Activated T-cell treated with anti-CD3 and anti-CD28 coated beads, Interleukin-2, amount 50 U/mL, for 1 hour (primary cell): Measurements from ENCODE around the gene GOLGA5.
"Not testable (repeated sequence)": the region's sequence is repeated elsewhere in the genome, so short reads cannot be mapped to it uniquely, and the experiment has no call there.

Experiments
- DNase-seq: peaks from one replicate; pipeline ENCODE4 v3.0.0-alpha.2; 2020

The GOLGA5 gene

DNA sequence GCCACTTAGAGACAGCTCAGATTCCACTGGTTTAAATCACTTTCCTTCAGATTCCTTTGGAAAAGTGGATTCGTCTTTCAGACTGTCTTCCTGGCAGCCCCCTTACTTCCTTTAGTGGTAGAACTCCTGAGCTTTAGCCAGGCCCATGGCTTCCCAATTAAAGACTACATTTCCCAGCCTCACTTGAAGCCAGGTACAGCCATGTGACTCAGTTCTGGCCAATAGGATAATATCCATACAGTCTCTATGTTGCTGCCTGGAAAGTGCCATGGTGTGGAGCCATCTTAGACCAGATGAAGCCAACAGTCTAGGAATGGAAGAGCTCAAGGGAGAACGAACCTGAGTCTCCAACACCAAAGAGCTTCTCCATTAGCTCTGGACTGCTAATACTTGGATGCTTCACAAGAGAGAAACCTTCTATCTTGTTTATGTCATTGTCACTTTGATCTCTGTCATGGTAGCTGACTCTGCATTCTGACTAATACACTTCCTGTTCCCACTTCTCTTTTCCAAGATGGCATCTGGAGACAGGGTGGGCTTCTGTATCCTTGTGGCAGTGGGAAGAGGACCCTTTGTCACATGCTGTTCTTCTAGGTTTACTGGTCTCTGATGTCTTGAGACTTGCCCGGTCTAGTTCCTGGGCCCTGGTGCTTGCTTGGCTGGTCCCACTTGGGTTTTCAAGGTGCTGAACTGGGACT lies 15.1 kb upstream of the GOLGA5 start:
- not testable (repeated sequence) for DNase-seq

DNA sequence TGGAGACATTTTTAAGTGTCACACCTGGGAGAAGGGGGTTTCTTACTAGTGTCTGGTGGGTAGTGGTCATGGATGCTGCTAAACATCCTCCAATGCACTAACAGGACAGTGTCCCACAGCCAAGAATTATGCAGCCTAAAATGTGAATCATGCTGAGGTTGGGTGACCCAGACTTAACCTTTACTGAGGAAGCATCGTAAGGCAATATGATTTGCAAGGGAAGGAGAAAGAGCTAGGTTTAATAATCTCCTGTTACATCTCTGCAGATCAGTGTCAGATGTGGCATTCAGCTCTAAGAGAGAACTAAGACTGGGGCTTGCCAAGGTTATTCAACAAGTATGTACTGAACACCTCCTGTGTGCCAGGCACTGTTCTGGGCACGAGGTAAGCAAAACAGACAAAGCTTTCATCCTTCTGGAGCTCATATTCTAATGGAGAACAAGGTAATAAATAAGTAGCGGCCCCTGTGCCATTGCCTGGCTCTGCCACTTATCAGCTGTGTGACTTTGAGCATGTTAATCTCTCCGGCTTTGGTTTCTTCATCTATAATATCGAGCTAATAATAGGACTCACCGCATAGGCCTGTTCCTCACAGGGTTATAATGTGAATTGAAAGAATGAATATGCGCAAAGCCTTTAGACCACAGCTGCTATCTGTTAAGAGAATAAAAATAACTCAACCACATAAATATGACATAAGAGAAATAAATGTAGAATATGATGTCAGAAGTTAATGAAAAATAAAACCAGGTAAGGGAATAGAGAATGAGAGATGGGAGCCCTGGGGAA lies 13.5 kb upstream of the GOLGA5 start:
- no peak for DNase-seq

- no peak for DNase-seq
These were observed 12.8 kb upstream of the GOLGA5 start for GRCh38 chr14:92781350-92781749.

GRCh38 chr14:92783813-92784431 lies 10.2 kb upstream of the GOLGA5 start:
- DNase-seq = no peak

- no peak for DNase-seq
These were observed 8.3 kb upstream of the GOLGA5 start for GRCh38 chr14:92785667-92786426.

DNA sequence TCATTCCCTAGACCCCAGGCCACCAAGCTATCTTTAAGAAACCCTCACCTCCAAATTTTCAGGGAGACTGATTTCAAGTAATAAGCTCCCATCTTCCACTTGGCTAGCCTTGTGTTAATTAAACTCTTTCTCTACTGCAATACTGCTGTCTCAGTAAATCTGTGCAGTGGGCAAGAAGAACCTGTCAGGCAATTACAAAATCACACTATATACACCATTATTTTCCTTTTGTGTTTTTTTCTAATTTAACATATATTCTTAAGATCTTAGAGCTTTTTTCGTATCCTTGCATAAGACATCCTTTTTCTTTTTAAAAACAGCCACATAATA lies 7.7 kb upstream of the GOLGA5 start:
- no peak for DNase-seq

DNA sequence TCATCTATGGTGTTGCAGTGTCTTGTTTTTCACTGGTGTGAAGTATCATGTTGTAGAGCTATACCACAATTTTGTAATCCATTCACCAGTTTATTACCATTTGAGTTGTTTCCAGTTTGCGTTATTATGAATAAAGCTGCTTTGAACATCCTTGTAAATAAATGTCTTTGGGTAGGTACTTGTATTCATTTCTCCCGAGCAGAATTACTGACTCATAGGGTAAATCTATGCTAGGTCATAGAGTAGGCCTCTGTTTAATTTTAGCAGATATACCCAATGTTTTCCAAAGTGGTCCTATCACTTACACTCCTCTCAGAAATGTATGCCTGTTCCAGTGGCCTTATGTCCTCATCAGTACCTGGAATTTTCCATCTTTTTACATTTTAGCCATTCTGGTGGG lies 6.6 kb upstream of the GOLGA5 start:
- no peak for DNase-seq

DNA sequence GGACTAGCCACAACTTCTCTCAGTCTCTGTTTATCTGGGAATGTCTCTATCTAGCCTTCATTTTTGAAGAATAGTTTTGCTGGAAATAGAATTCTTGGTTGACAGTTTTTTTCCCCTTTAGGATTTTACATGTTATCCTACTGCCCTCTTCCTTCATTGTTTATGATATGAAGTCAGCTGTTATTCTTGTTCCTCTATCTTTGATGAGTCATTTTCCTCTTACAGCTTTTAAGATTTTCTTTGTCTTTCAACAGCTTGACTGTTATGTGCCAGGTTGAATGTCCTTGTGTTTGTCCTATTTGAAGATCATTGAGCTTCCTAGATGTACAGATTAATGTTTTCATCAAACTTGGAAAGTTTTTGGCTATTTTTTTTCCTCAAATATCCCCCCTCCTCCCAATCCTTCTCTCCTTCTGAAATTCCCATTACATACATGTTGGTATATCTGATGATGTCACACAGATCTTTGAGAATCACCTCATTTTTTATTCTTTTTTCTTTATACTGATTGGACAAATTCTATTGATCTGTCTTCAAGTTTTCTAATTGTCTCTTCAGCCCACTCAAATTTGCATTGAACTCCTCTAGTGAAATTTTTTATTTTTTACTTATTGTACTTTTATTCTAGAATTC lies 4.5 kb upstream of the GOLGA5 start:
- no peak for DNase-seq

GRCh38 chr14:92792885-92793284 lies 1.2 kb upstream of the GOLGA5 start:
- DNase-seq = no peak

- DNase-seq = no peak
These were observed 439 bp downstream of the GOLGA5 start for GRCh38 chr14:92794547-92794941.

- DNase-seq = no peak
These were observed 856 bp downstream of the GOLGA5 start for GRCh38 chr14:92794961-92795360.

GRCh38 chr14:92797935-92798653 lies 4.0 kb downstream of the GOLGA5 start:
- no peak for DNase-seq

DNA sequence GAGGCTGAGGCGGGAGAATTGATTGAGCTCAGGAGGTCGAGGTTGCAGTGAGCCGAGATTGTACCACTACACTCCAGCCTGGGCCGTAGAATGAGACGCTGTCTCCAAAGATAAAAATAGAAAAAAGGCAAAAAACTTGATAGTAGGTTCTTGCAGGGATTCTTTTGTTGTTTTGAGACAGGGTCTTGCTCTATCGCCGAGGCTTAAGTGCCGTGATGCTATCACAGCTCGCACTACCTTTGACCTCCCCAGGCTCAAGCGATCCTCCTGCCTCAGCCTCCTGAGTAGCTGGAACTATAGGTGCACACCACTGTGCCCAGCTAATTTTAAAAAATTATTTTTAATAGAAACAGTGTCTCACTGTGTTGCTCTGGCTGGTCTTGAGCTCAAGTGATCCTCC lies 4.7 kb downstream of the GOLGA5 start:
- DNase-seq = no peak

DNA sequence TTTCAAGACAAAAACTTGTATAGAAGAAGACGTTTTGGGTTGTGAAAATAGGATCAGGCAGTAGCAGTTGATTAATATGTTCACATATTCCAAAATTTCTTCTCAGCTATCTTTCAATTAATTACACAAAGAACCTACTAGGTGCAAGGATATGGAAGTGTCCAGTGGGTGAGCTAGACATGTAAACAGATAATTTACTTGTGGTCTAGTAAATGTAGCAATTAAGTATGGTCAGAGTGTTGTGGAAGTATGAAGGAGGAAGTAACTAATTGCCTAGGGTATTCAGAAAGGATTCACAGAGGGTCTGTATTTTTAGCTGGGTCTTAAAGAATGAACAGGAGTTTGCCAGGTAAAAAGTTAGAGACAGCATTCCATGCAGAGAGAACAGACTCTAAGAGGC lies 5.9 kb downstream of the GOLGA5 start:
- DNase-seq = no peak

DNA sequence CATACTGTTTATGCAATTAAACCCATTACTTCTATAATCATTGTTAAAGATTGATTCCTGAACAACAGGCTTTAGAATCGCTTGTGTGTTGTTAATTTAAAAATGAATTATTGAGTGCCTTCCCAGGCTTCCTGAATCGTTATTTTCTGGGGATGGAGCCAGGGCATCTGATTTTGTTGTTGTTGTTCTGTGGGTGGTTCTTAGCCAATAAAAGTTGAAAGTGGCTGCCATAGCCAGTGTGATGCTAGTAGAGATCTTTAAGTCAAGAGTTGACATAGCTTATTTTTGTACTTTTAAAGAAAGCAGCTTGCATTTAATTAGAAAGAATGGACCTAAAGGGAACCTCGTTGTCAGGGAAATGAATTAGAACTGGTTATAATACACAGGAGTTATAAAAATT lies 6.4 kb downstream of the GOLGA5 start:
- no peak for DNase-seq

DNA sequence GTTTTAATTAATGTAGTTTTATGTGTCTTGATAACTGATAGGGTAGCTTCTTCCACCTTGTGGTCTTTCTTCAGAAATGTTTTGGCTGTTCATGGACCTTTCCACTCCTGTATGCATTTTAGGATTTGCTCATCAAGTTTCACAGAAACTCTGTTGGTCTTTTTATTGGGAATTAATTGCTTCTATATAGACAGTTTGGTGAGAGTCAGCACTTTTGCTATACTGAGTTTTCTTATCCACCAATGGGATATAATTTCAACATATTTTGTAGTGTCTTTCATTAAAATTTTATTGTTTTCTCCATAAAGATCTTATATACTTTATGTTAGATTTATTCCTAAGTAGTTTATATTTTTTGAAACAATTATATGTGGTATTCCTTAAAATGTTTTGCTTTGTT lies 7.8 kb downstream of the GOLGA5 start:
- DNase-seq = no peak

GRCh38 chr14:92802678-92803077 lies 8.6 kb downstream of the GOLGA5 start:
- no peak for DNase-seq

GRCh38 chr14:92813201-92813600 lies 19.1 kb downstream of the GOLGA5 start:
- DNase-seq = no peak

DNA sequence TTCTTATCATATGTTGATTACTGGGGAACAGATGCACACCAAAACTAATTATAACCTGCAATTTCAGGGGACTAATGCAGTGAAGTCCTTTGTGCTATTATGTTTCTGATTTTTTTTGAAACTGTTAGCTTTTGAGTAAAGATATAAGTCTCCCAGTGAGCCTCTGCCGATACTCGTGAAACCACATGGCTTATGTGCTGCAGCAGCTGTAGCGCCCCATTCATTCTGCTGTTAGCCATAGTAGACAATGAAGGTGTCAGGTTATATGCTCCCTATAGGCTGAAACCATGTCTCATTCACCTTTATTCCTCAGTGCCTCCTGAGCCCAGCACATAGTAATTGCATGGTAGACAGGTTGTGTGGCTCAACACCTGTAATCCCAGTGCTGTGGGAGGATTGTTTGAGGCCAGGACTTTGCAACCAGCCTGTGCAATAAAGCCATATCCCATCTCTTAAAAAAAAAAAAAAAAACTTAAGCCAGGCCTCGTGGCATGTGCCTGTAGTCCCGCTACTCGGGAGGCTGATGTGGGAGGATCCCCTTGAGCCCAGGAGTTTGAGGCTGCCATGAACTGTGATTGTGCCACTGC lies 25.0 kb downstream of the GOLGA5 start:
- no peak for DNase-seq

GRCh38 chr14:92819680-92820535 lies 25.8 kb downstream of the GOLGA5 start:
- DNase-seq = not testable (repeated sequence)

DNA sequence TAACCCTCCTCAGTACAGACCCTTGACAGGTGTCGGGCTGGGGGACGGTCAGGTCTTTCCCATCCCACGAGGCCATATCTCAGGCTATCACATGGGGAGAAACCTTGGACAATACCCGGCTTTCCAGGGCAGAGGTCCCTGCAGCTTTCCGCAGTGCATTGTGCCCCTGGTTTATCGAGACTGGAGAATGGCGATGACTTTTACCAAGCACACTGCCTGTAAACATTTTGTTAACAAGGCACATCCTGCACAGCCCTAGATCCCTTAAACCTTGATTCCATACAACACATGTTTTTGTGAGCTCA lies 26.4 kb downstream of the GOLGA5 start:
- not testable (repeated sequence) for DNase-seq
